WTC11 (cell line): ENCODE results near the gene DDX51.

Experiments used
- ELF4 ChIP-seq: sonication (generic); formaldehyde crosslinking; IDR thresholded peaks from 2 replicates; pipeline ENCODE4 v1.8.1; 2022; ENCODE audit warnings: low read depth, mild to moderate bottlenecking, moderate library complexity, missing genetic modification reagents
- MXD4 ChIP-seq: fragments of 250-450 bp; sonication (Bioruptor Pico); IDR thresholded peaks from 2 replicates; pipeline ENCODE4 v1.8.0; 2021; ENCODE audit warnings: mild to moderate bottlenecking, moderate library complexity, borderline replicate concordance
- OVOL2 ChIP-seq: fragments of 250-450 bp; sonication (Bioruptor Pico); IDR thresholded peaks from 2 replicates; pipeline ENCODE4 v1.9.0; 2021; ENCODE audit warnings: mild to moderate bottlenecking, borderline replicate concordance
- TCF7 ChIP-seq: sonication (generic); formaldehyde crosslinking; IDR thresholded peaks from 2 replicates; pipeline ENCODE4 v1.8.0; 2022; ENCODE audit warnings: mild to moderate bottlenecking, low read depth, missing genetic modification reagents, moderate library complexity
- ZBTB21 ChIP-seq: sonication (generic); formaldehyde crosslinking; IDR thresholded peaks from 2 replicates; pipeline ENCODE4 v1.8.1; 2023; ENCODE audit warnings: mild to moderate bottlenecking, missing genetic modification reagents, borderline replicate concordance
- ZNF317 ChIP-seq: sonication (generic); formaldehyde crosslinking; IDR thresholded peaks from 2 replicates; pipeline ENCODE4 v1.8.1; 2023; ENCODE audit warnings: low read depth, mild to moderate bottlenecking, moderate library complexity, missing genetic modification reagents, borderline replicate concordance
- TF ChIP-seq, protein P1 (sequence below): fragments of 200-600 bp; IDR thresholded peaks from 2 replicates; pipeline ENCODE4 v1.8.0; 2022; ENCODE audit warnings: antibody characterized with exemption
- TF ChIP-seq, protein P2 (sequence below): sonication (generic); formaldehyde crosslinking; IDR thresholded peaks from 2 replicates; pipeline ENCODE4 v1.8.0; 2023; ENCODE audit warnings: mild to moderate bottlenecking, missing genetic modification reagents
- TF ChIP-seq, protein P3 (sequence below): sonication (generic); formaldehyde crosslinking; IDR thresholded peaks from 2 replicates; pipeline ENCODE4 v1.8.1; 2023; ENCODE audit warnings: mild to moderate bottlenecking, missing genetic modification reagents, moderate library complexity
- TF ChIP-seq, protein P4 (sequence below): fragments of 250-450 bp; sonication (Bioruptor Pico); IDR thresholded peaks from 2 replicates; pipeline ENCODE4 v1.9.0; 2021; ENCODE audit warnings: mild to moderate bottlenecking, borderline replicate concordance
- TF ChIP-seq, protein P5 (sequence below): sonication (generic); formaldehyde crosslinking; IDR thresholded peaks from 2 replicates; pipeline ENCODE4 v1.8.1; 2022; ENCODE audit warnings: mild to moderate bottlenecking, moderate library complexity, missing genetic modification reagents
- TF ChIP-seq, protein P6 (sequence below): sonication (generic); formaldehyde crosslinking; IDR thresholded peaks from 2 replicates; pipeline ENCODE4 v1.8.1; 2022; ENCODE audit warnings: low read depth, missing genetic modification reagents, borderline replicate concordance

DNA sequence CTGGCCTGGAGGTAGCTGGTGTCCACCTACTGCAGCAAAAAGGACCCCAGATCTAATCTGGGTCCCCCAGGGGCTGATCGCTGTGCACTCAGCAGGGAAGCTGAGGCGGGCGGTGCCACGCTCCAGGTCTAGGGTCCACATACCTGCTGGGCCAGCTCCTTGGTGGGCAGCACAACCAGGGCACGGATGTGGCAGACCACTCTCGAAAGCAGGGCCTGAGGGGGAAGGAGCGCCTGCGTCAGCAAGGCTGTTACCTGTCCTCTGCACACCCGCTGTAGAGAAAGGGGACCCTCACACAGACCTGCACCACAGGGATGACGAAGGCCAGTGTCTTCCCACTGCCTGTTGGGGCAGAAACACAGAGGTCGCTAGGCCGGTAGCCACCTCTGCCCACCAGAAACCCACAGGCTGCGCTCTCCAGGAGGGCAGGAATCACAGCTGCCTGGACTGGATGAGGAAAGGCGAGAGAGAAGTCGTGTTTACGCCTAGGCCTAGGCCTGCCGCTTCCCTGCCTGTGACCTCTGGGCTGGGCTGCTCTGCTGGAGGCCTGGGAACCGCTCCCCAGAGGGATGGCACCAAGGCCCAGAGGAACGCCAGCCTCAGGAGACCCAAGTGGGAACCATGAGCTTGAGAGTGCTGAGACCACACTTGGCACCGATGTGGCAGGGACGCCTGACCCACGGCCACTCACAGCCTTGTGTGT, 2.0 kb downstream of the DDX51 start:
- TF ChIP-seq, protein P1, sequence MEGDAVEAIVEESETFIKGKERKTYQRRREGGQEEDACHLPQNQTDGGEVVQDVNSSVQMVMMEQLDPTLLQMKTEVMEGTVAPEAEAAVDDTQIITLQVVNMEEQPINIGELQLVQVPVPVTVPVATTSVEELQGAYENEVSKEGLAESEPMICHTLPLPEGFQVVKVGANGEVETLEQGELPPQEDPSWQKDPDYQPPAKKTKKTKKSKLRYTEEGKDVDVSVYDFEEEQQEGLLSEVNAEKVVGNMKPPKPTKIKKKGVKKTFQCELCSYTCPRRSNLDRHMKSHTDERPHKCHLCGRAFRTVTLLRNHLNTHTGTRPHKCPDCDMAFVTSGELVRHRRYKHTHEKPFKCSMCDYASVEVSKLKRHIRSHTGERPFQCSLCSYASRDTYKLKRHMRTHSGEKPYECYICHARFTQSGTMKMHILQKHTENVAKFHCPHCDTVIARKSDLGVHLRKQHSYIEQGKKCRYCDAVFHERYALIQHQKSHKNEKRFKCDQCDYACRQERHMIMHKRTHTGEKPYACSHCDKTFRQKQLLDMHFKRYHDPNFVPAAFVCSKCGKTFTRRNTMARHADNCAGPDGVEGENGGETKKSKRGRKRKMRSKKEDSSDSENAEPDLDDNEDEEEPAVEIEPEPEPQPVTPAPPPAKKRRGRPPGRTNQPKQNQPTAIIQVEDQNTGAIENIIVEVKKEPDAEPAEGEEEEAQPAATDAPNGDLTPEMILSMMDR, result no peak
- TF ChIP-seq, protein P2, sequence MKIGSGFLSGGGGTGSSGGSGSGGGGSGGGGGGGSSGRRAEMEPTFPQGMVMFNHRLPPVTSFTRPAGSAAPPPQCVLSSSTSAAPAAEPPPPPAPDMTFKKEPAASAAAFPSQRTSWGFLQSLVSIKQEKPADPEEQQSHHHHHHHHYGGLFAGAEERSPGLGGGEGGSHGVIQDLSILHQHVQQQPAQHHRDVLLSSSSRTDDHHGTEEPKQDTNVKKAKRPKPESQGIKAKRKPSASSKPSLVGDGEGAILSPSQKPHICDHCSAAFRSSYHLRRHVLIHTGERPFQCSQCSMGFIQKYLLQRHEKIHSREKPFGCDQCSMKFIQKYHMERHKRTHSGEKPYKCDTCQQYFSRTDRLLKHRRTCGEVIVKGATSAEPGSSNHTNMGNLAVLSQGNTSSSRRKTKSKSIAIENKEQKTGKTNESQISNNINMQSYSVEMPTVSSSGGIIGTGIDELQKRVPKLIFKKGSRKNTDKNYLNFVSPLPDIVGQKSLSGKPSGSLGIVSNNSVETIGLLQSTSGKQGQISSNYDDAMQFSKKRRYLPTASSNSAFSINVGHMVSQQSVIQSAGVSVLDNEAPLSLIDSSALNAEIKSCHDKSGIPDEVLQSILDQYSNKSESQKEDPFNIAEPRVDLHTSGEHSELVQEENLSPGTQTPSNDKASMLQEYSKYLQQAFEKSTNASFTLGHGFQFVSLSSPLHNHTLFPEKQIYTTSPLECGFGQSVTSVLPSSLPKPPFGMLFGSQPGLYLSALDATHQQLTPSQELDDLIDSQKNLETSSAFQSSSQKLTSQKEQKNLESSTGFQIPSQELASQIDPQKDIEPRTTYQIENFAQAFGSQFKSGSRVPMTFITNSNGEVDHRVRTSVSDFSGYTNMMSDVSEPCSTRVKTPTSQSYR (CRISPR knock-in tag), result no peak
- TF ChIP-seq MXD4 (CRISPR knock-in tag), result no peak
- TF ChIP-seq, protein P3, sequence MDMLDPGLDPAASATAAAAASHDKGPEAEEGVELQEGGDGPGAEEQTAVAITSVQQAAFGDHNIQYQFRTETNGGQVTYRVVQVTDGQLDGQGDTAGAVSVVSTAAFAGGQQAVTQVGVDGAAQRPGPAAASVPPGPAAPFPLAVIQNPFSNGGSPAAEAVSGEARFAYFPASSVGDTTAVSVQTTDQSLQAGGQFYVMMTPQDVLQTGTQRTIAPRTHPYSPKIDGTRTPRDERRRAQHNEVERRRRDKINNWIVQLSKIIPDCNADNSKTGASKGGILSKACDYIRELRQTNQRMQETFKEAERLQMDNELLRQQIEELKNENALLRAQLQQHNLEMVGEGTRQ (CRISPR knock-in tag), result no peak
- TF ChIP-seq, protein P4, sequence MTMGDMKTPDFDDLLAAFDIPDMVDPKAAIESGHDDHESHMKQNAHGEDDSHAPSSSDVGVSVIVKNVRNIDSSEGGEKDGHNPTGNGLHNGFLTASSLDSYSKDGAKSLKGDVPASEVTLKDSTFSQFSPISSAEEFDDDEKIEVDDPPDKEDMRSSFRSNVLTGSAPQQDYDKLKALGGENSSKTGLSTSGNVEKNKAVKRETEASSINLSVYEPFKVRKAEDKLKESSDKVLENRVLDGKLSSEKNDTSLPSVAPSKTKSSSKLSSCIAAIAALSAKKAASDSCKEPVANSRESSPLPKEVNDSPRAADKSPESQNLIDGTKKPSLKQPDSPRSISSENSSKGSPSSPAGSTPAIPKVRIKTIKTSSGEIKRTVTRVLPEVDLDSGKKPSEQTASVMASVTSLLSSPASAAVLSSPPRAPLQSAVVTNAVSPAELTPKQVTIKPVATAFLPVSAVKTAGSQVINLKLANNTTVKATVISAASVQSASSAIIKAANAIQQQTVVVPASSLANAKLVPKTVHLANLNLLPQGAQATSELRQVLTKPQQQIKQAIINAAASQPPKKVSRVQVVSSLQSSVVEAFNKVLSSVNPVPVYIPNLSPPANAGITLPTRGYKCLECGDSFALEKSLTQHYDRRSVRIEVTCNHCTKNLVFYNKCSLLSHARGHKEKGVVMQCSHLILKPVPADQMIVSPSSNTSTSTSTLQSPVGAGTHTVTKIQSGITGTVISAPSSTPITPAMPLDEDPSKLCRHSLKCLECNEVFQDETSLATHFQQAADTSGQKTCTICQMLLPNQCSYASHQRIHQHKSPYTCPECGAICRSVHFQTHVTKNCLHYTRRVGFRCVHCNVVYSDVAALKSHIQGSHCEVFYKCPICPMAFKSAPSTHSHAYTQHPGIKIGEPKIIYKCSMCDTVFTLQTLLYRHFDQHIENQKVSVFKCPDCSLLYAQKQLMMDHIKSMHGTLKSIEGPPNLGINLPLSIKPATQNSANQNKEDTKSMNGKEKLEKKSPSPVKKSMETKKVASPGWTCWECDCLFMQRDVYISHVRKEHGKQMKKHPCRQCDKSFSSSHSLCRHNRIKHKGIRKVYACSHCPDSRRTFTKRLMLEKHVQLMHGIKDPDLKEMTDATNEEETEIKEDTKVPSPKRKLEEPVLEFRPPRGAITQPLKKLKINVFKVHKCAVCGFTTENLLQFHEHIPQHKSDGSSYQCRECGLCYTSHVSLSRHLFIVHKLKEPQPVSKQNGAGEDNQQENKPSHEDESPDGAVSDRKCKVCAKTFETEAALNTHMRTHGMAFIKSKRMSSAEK (CRISPR knock-in tag), result no peak
- TF ChIP-seq, protein P5, sequence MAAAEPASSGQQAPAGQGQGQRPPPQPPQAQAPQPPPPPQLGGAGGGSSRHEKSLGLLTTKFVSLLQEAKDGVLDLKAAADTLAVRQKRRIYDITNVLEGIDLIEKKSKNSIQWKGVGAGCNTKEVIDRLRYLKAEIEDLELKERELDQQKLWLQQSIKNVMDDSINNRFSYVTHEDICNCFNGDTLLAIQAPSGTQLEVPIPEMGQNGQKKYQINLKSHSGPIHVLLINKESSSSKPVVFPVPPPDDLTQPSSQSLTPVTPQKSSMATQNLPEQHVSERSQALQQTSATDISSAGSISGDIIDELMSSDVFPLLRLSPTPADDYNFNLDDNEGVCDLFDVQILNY (CRISPR knock-in tag), result no peak
- TF ChIP-seq, protein P6, sequence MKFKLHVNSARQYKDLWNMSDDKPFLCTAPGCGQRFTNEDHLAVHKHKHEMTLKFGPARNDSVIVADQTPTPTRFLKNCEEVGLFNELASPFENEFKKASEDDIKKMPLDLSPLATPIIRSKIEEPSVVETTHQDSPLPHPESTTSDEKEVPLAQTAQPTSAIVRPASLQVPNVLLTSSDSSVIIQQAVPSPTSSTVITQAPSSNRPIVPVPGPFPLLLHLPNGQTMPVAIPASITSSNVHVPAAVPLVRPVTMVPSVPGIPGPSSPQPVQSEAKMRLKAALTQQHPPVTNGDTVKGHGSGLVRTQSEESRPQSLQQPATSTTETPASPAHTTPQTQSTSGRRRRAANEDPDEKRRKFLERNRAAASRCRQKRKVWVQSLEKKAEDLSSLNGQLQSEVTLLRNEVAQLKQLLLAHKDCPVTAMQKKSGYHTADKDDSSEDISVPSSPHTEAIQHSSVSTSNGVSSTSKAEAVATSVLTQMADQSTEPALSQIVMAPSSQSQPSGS, result no peak
- TF ChIP-seq ZBTB21 (CRISPR knock-in tag), result no peak
- TF ChIP-seq ELF4 (CRISPR knock-in tag), result no peak
- TF ChIP-seq OVOL2 (CRISPR knock-in tag), result no peak
- TF ChIP-seq TCF7 (CRISPR knock-in tag), result no peak
- no peak for TF ChIP-seq ZNF317
